Spleen (tissue), 11 donors: Measurements from ENCODE around the gene HECA. TPM values are rescaled to one million over a fixed set of nuclear protein-coding genes. Genes with fewer than 3 reads are reported as not detected.
A peak's percentile ranks its signal among the peaks of the same experiment; 100 is the strongest.

Source experiments
- DNase-seq: peaks from one replicate; pipeline ENCODE4 v3.0.0-alpha.2; 2020
- H3K27ac ChIP-seq, 8 donors: fragments of 200-600 bp; sonication (generic) in 7 of 8; 1 replicate in 4 of 8; 2 replicates in 4 of 8; pipeline versions ENCODE4 v1.5.0 to v1.8.0; 2016 to 2021; ENCODE audit warnings: inconsistent platforms in 4 of 8, mild to moderate bottlenecking in 4 of 8, moderate library complexity in 1 of 8
- H3K27me3 ChIP-seq, 7 donors: fragments of 200-600 bp; sonication (generic) in 6 of 7; replicated peaks in 1 of 7; 1 replicate in 4 of 7; 2 replicates in 3 of 7; pipeline versions ENCODE4 v1.5.0 to v1.8.0; 2016 to 2021; ENCODE audit warnings: inconsistent platforms in 3 of 7, mild to moderate bottlenecking in 1 of 7
- H3K36me3 ChIP-seq, 6 donors: fragments of 200-600 bp; sonication (generic) in 5 of 6; 1 replicate in 4 of 6; 2 replicates in 2 of 6; pipeline versions ENCODE4 v1.5.0 to v1.8.0; 2016 to 2021; ENCODE audit warnings: inconsistent platforms in 2 of 6
- H3K4me1 ChIP-seq, 6 donors: fragments of 200-600 bp; sonication (generic) in 5 of 6; 1 replicate in 3 of 6; 2 replicates in 3 of 6; pipeline versions ENCODE4 v1.5.0 to v1.8.0; 2016 to 2021; ENCODE audit warnings: inconsistent platforms in 3 of 6
- H3K4me3 ChIP-seq, 8 donors: fragments of 200-600 bp; sonication (generic) in 7 of 8; 1 replicate in 4 of 8; 2 replicates in 4 of 8; pipeline versions ENCODE4 v1.5.0 to v1.8.0; 2016 to 2021; ENCODE audit warnings: inconsistent platforms in 4 of 8, mild to moderate bottlenecking in 4 of 8, moderate library complexity in 2 of 8
- H3K9me3 ChIP-seq, 8 donors: fragments of 200-600 bp; sonication (generic) in 7 of 8; 1 replicate in 4 of 8; 2 replicates in 4 of 8; pipeline versions ENCODE4 v1.5.0 to v1.8.0; 2016 to 2021; ENCODE audit warnings: inconsistent platforms in 4 of 8
- POLR2A ChIP-seq, 3 donors: fragments of 450-650 bp; IDR thresholded peaks; one replicate each; pipeline ENCODE4 v1.5.1; 2017; ENCODE audit warnings: antibody characterized with exemption in 3 of 3, mild to moderate bottlenecking in 1 of 3
- POLR2AphosphoS5 ChIP-seq, 3 donors: sonication (generic); formaldehyde crosslinking; IDR thresholded peaks; one replicate each; pipeline ENCODE4 v1.5.1; 2017; ENCODE audit warnings: antibody characterized with exemption in 3 of 3
- WGBS, 5 donors: extraction: QIAGEN DNeasy Blood & Tissue Kit in 3 of 5; methylation state at CpG; one replicate each; pipeline versions ENCODE4 v1.1.5 to v1.1.7; 2013 to 2018; 5-methylcytosine and 5-hydroxymethylcytosine counted together
- intact Hi-C: fragments of 100-400 bp; cut with DNase I; formaldehyde crosslinking; loops from one replicate; pipeline ENCODE4 v1.15.0; 2023; ENCODE audit warnings: low total_unique reads
- polyA plus RNA-seq, 3 donors: library from polyadenylated mRNA; stranded (reverse); fragments of 200-250 nt; gene quantifications; one replicate each; pipeline ENCODE4 v1.2.1, GENCODE V29; 2013
- total RNA-seq, 7 donors: library from RNA; depleted of rRNA in 3 of 7; stranded (reverse); fragments of >200 nt in 3 of 7; fragmentation: NEBNext Ultra II Directional in 4 of 7; extraction: Animal tissue kit (Norgen Biotek cat#: 25700) in 4 of 7; gene quantifications; one replicate each; pipeline versions ENCODE4 v1.1.0 to v1.2.1, GENCODE V29; 2016 to 2021
- TF ChIP-seq, protein P1 (sequence below), 11 experiments: fragments of 200-600 bp in 7 of 11; fragments of 450-650 bp in 4 of 11; sonication (generic) in 4 of 11; IDR thresholded peaks in 8 of 11; conservative IDR thresholded peaks in 3 of 11; 1 replicate in 7 of 11; 2 replicates in 4 of 11; pipeline versions ENCODE4 v1.4.0 to v1.8.0; 2016 to 2021; ENCODE audit warnings: antibody characterized with exemption in 11 of 11, inconsistent platforms in 4 of 11, mild to moderate bottlenecking in 1 of 11
- donor health status: healthy with polysubstance abuse.
- donor health status: DM: no; HTN: no; CAD: no; lungs with moderate emphysema.
- donor health status: DM: no; HTN: no; CAD: no.
- donor health status: Bipolar disorder and iron deficiency.
- donor health status: healthy.
- donor health status: DM: no; HTN: no; CAD: no.
- donor health status: DM: yes; HTN: yes; CAD: no.

Gene HECA
- total and polyA plus RNA-seq, 10 donors: 15.6 to 104 (median 69.0) TPM

DNA sequence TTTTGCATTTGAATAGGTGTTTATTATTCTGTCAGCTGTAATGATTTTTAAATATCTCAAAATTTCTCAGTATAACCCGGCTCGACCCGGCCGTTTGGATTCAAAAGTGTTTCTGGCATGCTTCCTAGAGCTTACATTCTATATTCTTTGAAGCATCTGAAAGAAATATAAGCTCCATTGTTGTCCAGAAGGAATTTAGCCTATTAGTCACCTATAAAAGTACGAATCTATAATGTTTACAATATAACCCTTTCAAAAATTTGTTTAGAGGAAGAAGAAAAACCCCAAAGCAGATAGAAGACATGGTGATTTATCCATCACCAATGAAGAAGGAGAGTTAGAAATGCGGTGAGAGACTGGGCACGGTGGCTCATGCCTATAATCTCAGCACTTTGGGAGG lies 22.3 kb upstream of the HECA start:
- TF ChIP-seq POLR2AphosphoS5 (IDR thresholded peaks at IDR 0.05) (no peak), POLR2A (IDR thresholded peaks at IDR 0.05) (no peak)
- TF ChIP-seq, protein P1, sequence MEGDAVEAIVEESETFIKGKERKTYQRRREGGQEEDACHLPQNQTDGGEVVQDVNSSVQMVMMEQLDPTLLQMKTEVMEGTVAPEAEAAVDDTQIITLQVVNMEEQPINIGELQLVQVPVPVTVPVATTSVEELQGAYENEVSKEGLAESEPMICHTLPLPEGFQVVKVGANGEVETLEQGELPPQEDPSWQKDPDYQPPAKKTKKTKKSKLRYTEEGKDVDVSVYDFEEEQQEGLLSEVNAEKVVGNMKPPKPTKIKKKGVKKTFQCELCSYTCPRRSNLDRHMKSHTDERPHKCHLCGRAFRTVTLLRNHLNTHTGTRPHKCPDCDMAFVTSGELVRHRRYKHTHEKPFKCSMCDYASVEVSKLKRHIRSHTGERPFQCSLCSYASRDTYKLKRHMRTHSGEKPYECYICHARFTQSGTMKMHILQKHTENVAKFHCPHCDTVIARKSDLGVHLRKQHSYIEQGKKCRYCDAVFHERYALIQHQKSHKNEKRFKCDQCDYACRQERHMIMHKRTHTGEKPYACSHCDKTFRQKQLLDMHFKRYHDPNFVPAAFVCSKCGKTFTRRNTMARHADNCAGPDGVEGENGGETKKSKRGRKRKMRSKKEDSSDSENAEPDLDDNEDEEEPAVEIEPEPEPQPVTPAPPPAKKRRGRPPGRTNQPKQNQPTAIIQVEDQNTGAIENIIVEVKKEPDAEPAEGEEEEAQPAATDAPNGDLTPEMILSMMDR (IDR thresholded peaks at IDR 0.05 in 8 of 11, conservative IDR thresholded peaks at IDR 0.05 in 3 of 11): no peak
- no peak overlapping the region for H3K4me3 ChIP-seq
- no peaks in the 10 kb centered on the region for H3K36me3 ChIP-seq
- H3K9me3 ChIP-seq: no peaks in the 10 kb centered on the region
- intact Hi-C loops: no loop called here
- peak overlapping the region in 7 of 8 donors; percentile 22 to 78 (median 50) for H3K27ac ChIP-seq
- no peak for DNase-seq
- H3K27me3 ChIP-seq: no peaks in the 10 kb centered on the region
- WGBS, 5 donors: 81 to 87% (median 82%) methylated on average over 7 of the region's 7 CpGs
- H3K4me1 ChIP-seq: peaks cover 0 to 9% (median 0%) of the 10 kb centered on the region in 6 donors

DNA sequence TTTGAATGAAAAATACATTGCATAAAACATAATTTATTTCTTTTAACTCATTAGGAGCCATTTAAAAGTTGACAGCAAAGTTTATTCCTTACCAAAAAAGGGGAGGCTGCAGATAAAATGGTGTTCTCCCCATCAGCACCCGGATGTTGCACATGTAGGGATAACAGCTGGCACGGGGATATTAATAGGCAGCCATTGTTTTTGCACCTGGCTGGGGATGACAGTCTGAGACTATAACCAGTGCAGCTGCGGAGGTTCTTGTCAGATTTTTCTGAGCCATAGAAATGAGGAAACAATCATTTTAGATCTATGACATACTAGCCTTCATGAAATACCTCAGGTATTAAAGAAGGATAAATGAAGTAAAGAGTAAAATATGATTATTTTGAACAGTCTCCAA lies 20.1 kb upstream of the HECA start:
- DNase-seq: no peak
- H3K36me3 ChIP-seq: no peaks in the 10 kb centered on the region
- peak overlapping the region in 1 of 8 donors; percentile 52 for H3K27ac ChIP-seq
- H3K4me3 ChIP-seq: no peak overlapping the region
- intact Hi-C loops: no loop called here
- H3K27me3 ChIP-seq: no peaks in the 10 kb centered on the region
- peaks cover 0 to 9% (median 0%) of the 10 kb centered on the region in 6 donors for H3K4me1 ChIP-seq
- TF ChIP-seq POLR2AphosphoS5 (IDR thresholded peaks at IDR 0.05) (no peak), POLR2A (IDR thresholded peaks at IDR 0.05) (no peak)
- TF ChIP-seq, protein P1 (IDR thresholded peaks at IDR 0.05 in 8 of 11, conservative IDR thresholded peaks at IDR 0.05 in 3 of 11): no peak
- peaks cover 5 to 21% (median 15%) of the 10 kb centered on the region in 8 donors for H3K9me3 ChIP-seq
- WGBS, 5 donors: 47 to 70% (median 60%) methylated on average over 3 of the region's 3 CpGs

DNA sequence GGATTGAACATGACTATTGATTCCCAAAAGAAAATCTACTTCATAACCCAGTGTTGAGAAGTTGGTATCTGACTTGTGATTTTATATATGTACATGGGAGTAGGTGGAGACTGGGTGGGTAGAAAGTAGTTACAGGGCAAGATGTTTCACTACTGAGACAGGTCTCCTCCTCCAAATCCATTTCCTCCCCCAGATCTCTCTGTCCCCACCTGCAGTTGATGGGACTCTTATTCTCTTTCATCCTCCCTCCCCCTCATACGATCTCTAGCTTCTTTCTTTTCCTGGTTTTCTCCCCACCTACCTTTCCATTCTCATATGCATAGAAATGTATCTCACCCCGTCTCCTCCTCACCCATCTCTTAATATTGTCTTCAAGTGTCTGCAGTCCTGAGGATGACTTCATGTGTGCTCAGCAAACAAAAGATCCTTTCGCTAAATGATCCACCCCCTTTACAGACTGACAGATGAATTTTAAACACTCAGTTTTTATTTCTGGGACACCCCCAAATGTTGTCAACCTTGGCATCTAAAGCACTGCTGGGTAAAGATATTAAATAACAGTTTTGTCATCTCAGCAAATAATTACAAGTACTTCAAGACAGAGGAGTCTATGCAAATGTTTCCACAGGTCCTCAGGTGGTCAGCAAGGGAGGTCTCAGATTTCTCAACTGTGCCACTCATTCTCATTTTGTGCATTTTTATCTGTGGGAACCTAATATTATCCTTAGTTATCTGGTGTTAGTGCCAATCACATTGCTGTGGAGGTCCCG lies 18.7 kb upstream of the HECA start:
- Histone ChIP-seq H3K4me3 (no peak overlapping the region), H3K36me3 (no peaks in the 10 kb centered on the region), H3K27ac (no peak overlapping the region), H3K4me1 (peaks cover 0 to 9% (median 0%) of the 10 kb centered on the region in 6 donors), H3K27me3 (no peaks in the 10 kb centered on the region), H3K9me3 (peaks cover 5 to 35% (median 27%) of the 10 kb centered on the region in 8 donors)
- TF ChIP-seq POLR2A (IDR thresholded peaks at IDR 0.05) (no peak), POLR2AphosphoS5 (IDR thresholded peaks at IDR 0.05) (no peak)
- TF ChIP-seq, protein P1 (IDR thresholded peaks at IDR 0.05 in 8 of 11, conservative IDR thresholded peaks at IDR 0.05 in 3 of 11): no peak
- 76 to 87% (median 85%) methylated on average over 4 of the region's 4 CpGs for WGBS, 5 donors
- no peak for DNase-seq
- intact Hi-C loops: no loop called here

DNA sequence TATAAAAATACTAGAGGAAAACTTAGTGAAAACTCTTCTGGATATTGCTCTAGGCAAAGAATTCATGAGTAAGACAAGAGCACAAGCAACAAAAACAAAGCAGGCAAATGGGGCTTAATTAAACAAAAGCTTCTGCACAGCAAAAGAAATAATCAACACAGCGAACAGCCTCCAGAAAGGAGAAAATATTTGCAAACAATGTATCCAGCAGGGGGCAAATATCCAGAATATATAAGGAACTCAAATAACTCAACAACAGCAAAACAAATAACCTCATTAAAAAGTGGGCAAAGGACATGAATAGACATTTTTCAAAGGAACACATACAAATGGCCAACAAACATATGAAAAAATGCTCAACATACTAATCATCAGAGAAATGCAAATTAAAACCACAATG lies 17.1 kb upstream of the HECA start:
- no peak for TF ChIP-seq POLR2AphosphoS5 (IDR thresholded peaks at IDR 0.05)
- TF ChIP-seq, protein P1 (IDR thresholded peaks at IDR 0.05 in 8 of 11, conservative IDR thresholded peaks at IDR 0.05 in 3 of 11): no peak
- no peak for TF ChIP-seq POLR2A (IDR thresholded peaks at IDR 0.05)
- H3K9me3 ChIP-seq: peaks cover 5 to 39% (median 29%) of the 10 kb centered on the region in 8 donors
- DNase-seq: no peak
- H3K4me1 ChIP-seq: peaks cover 0 to 2% (median 0%) of the 10 kb centered on the region in 6 donors
- H3K36me3 ChIP-seq: no peaks in the 10 kb centered on the region
- intact Hi-C loops: no loop called here
- H3K27me3 ChIP-seq: no peaks in the 10 kb centered on the region
- 93 to 100% (median 94%) methylated on average over 1 of the region's 1 CpG for WGBS, 5 donors
- no peak overlapping the region for H3K27ac ChIP-seq
- no peak overlapping the region for H3K4me3 ChIP-seq
